GM18907 (cell line): Measurements from ENCODE around the gene PHACTR2.
"Not testable (repeated sequence)": the region's sequence is repeated elsewhere in the genome, so short reads cannot be mapped to it uniquely, and the experiment has no call there.

Experiments
- ATAC-seq: cut with Tn5 transposase; IDR thresholded peaks from one replicate; pipeline ENCODE4 v1.9.1; 2021; ENCODE audit warnings: mild to moderate bottlenecking, moderate library complexity; ENCODE audit not compliant: unreplicated experiment

Gene PHACTR2

GRCh38 chr6:143759666-143760065 lies 81.9 kb downstream of the PHACTR2 start:
- no peak for ATAC-seq

- no peak for ATAC-seq
Measured at GRCh38 chr6:143761074-143761473, 83.3 kb downstream of the PHACTR2 start.

- ATAC-seq, result no peak
Measured at GRCh38 chr6:143762126-143762525, 84.4 kb downstream of the PHACTR2 start.

- no peak for ATAC-seq
Measured at GRCh38 chr6:143765422-143766184, 87.8 kb downstream of the PHACTR2 start.

GRCh38 chr6:143766185-143766553 lies 88.4 kb downstream of the PHACTR2 start:
- ATAC-seq, result no peak

GRCh38 chr6:143767433-143767832 lies 89.7 kb downstream of the PHACTR2 start:
- ATAC-seq, result no peak

GRCh38 chr6:143772116-143773086 lies 94.6 kb downstream of the PHACTR2 start:
- ATAC-seq, result no peak

- ATAC-seq, result no peak
Measured at GRCh38 chr6:143773506-143774150, 95.9 kb downstream of the PHACTR2 start.

- ATAC-seq, result no peak
Measured at GRCh38 chr6:143774347-143774746, 96.6 kb downstream of the PHACTR2 start.

GRCh38 chr6:143775336-143775735 lies 97.6 kb downstream of the PHACTR2 start:
- no peak for ATAC-seq

- ATAC-seq, result no peak
Measured at GRCh38 chr6:143778926-143779325, 101.2 kb downstream of the PHACTR2 start.

- ATAC-seq, result no peak
Measured at GRCh38 chr6:143782481-143782880, 104.7 kb downstream of the PHACTR2 start.

- ATAC-seq, result no peak
Measured at GRCh38 chr6:143783077-143783476, 105.3 kb downstream of the PHACTR2 start.

GRCh38 chr6:143784316-143784715 lies 106.6 kb downstream of the PHACTR2 start:
- ATAC-seq, result no peak

- ATAC-seq, result not testable (repeated sequence)
Measured at GRCh38 chr6:143786371-143786770, 108.6 kb downstream of the PHACTR2 start.

- ATAC-seq, result no peak
Measured at GRCh38 chr6:143792402-143793279, 114.9 kb downstream of the PHACTR2 start.

GRCh38 chr6:143793280-143793619 lies 115.5 kb downstream of the PHACTR2 start:
- no peak for ATAC-seq

- ATAC-seq, result not testable (repeated sequence)
Measured at GRCh38 chr6:143796551-143796950, 118.8 kb downstream of the PHACTR2 start.

GRCh38 chr6:143798487-143798886 lies 120.7 kb downstream of the PHACTR2 start:
- ATAC-seq, result not testable (repeated sequence)

- no peak for ATAC-seq
Measured at GRCh38 chr6:143802833-143803565, 125.2 kb downstream of the PHACTR2 start.
